Endothelial cell of umbilical vein (primary cell): ENCODE results near the gene MAK. TPM values are rescaled to one million over a fixed set of nuclear protein-coding genes. Genes with fewer than 3 reads are reported as not detected.

ENCODE experiments used
- BruUV-seq: library from RNA; stranded (reverse); fragments of 400-500 nt; replicated peaks from 2 replicates; lab custom pipeline; 2021; lab: Mats Ljungman, UMichigan
- CTCF ChIA-PET: fragments of 300-600, 350-600 bp; sonication (Branson Sonifier 250); formaldehyde crosslinking; loops from one replicate; lab custom pipeline; 2021; ENCODE audit warnings: antibody characterized with exemption, inconsistent platforms; lab: Charles Lee
- POLR2A ChIA-PET: fragments of 300-600, 350-600 bp; sonication (Branson Sonifier 250); formaldehyde crosslinking; loops from one replicate; lab custom pipeline; 2021; ENCODE audit warnings: antibody characterized with exemption, inconsistent platforms; lab: Charles Lee
- DNase-seq: peaks from one replicate; pipeline ENCODE4 v3.0.0-alpha.2; 2011; ENCODE audit warnings: low read depth, low spot score
- FAIRE-seq: peaks from 2 replicates; lab custom pipeline; 2011; peaks lifted over from hg19 to GRCh38; lab: Jason Lieb, UNC
- H2AFZ ChIP-seq: 2 replicates; pipeline ENCODE4 v1.6.0; 2012; ENCODE audit warnings: low read depth, low read length, control low read depth, inconsistent platforms
- H3K27ac ChIP-seq: 2 replicates; pipeline ENCODE4 v1.5.1; 2011; ENCODE audit warnings: low read depth, mild to moderate bottlenecking, control low read depth, low read length, moderate library complexity; ENCODE audit not compliant: insufficient read depth
- H3K27me3 ChIP-seq, 2 experiments: 2 replicates each; pipeline versions ENCODE4 v1.6.0 to v1.6.1; 2011; ENCODE audit warnings: low read length in 2 of 2, mixed read lengths in 1 of 2; ENCODE audit not compliant: control insufficient read depth in 2 of 2, insufficient read depth in 2 of 2
- H3K36me3 ChIP-seq, 2 experiments: 2 replicates in 1 of 2; 3 replicates in 1 of 2; pipeline ENCODE4 v1.5.1; 2011; ENCODE audit warnings: low read length in 2 of 2, mild to moderate bottlenecking in 1 of 2, moderate library complexity in 1 of 2; ENCODE audit not compliant: control insufficient read depth in 2 of 2, insufficient read depth in 2 of 2; ENCODE audit errors: extremely low read depth in 1 of 2
- H3K4me1 ChIP-seq: 3 replicates; pipeline ENCODE4 v1.5.1; 2011; ENCODE audit warnings: mild to moderate bottlenecking, low read length; ENCODE audit not compliant: control insufficient read depth, insufficient read depth; ENCODE audit errors: extremely low read depth
- H3K4me2 ChIP-seq: 2 replicates; pipeline ENCODE4 v1.6.1; 2011; ENCODE audit warnings: low read length, control low read depth, mixed read lengths; ENCODE audit not compliant: insufficient read depth
- H3K4me3 ChIP-seq, 3 experiments: fragments of 200-600 bp in 1 of 3; sonication (generic), shearing (Covaris generic) in 1 of 3; replicated peaks in 1 of 3; 2 replicates each; pipeline ENCODE4 v1.5.1; 2011 to 2016; ENCODE audit warnings: control low read depth in 3 of 3, low read length in 3 of 3, mild to moderate bottlenecking in 2 of 3, inconsistent platforms in 1 of 3, low read depth in 1 of 3, moderate library complexity in 1 of 3; ENCODE audit not compliant: insufficient read depth in 1 of 3
- H3K79me2 ChIP-seq: 2 replicates; pipeline ENCODE4 v1.6.0; 2012; ENCODE audit warnings: low read length, inconsistent platforms; ENCODE audit not compliant: control insufficient read depth, insufficient read depth
- H3K9ac ChIP-seq: replicated peaks from 2 replicates; pipeline ENCODE3; 2011; ENCODE audit warnings: low read length, control low read depth; ENCODE audit not compliant: insufficient read depth; ENCODE audit errors: extremely low read depth
- H3K9me1 ChIP-seq: replicated peaks from 3 replicates; pipeline ENCODE4 v1.6.0; 2011; ENCODE audit warnings: mild to moderate bottlenecking, low read length; ENCODE audit not compliant: control insufficient read depth, insufficient read depth; ENCODE audit errors: extremely low read depth
- H3K9me3 ChIP-seq: replicated peaks from 2 replicates; pipeline ENCODE4 v1.5.1; 2012; ENCODE audit warnings: low read length, inconsistent platforms; ENCODE audit not compliant: control insufficient read depth, insufficient read depth
- H4K20me1 ChIP-seq: replicated peaks from 2 replicates; pipeline ENCODE3; 2011; ENCODE audit warnings: mild to moderate bottlenecking, low read length; ENCODE audit not compliant: control insufficient read depth, insufficient read depth; ENCODE audit errors: extremely low read depth
- GATA2 ChIP-seq: IDR thresholded peaks from 2 replicates; pipeline ENCODE4 v1.7.0; 2011; ENCODE audit warnings: low read depth, mild to moderate bottlenecking, moderate library complexity, mixed read lengths, low read length; ENCODE audit not compliant: insufficient read length, insufficient read depth
- POLR2A ChIP-seq: IDR thresholded peaks from 2 replicates; pipeline ENCODE4 v1.6.1; 2012; ENCODE audit warnings: low read depth, mild to moderate bottlenecking, control low read depth, low read length
- dilution Hi-C: fragments of 300-500 bp; cut with MboI; formaldehyde crosslinking; loops from one replicate; pipeline ENCODE4 v1.15.0; 2019; ENCODE audit warnings: low sequenced_read_pairs; ENCODE audit not compliant: extremely low pct_ligation_motif_present
- intact Hi-C: fragments of 100-400 bp; cut with micrococcal nuclease; formaldehyde crosslinking; loops from one replicate; pipeline ENCODE4 v1.10.0; 2022
- polyA plus RNA-seq, 4 experiments: library from polyadenylated mRNA; depleted of rRNA in 3 of 4; stranded (reverse) in 3 of 4; unstranded in 1 of 4; fragments of >200 nt; gene quantifications; 2 replicates each; pipeline versions ENCODE4 v1.2.1 to v1.2.3, GENCODE V29; 2011 to 2012; ENCODE audit warnings: missing spikeins in 1 of 4
- total RNA-seq: library from RNA; stranded (reverse); gene quantifications from 2 replicates; pipeline ENCODE4 v1.2.3, GENCODE V29; 2021
- TF ChIP-seq, protein P1 (sequence below), 2 donors: IDR thresholded peaks; 1 replicate in 1 of 2; 2 replicates in 1 of 2; pipeline ENCODE4 v1.5.1; 2011; ENCODE audit warnings: low read length in 2 of 2, mild to moderate bottlenecking in 2 of 2, moderate library complexity in 2 of 2, control low read depth in 1 of 2, inconsistent platforms in 1 of 2, low read depth in 1 of 2; ENCODE audit not compliant: insufficient read depth in 1 of 2; ENCODE audit errors: extremely low read depth in 1 of 2
- TF ChIP-seq, protein P2 (sequence below): IDR thresholded peaks from 2 replicates; pipeline ENCODE4 v1.6.1; 2011; ENCODE audit not compliant: insufficient read depth, insufficient read length

MAK gene
- total and polyA plus RNA-seq, 2 donors (not counting 3 experiments of a cell fraction or from before 2014, with no cell fraction given) = not detected

DNA sequence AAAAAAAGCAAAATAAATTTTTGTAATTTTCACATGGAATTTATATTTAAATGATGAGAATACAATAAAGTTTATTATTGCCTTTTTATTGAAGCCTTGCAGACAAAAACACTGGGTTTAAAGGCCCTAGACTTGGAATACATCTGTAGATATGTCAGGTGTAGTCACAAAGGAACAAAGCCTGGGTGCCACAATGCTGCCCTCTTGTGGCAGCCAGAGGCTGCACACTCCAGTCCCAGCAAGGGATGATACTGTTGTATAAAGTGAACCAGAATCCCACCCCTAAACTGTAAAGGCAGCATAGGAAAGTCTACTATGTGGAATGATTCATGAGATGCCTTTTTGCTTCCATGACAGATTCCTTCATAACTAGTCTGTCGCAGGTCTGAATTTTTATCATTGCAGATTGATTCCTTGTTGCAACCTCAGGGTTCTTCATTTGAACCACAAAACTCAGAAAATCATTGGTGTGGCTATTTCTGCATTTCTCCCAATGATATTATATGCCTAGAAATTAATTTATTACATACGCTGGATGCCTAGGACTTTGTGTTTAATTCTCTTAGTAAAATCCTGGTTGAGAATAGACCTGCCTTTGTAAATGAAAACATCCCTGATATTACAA is 37.0 kb downstream of the MAK start:
- TF ChIP-seq, protein P1, sequence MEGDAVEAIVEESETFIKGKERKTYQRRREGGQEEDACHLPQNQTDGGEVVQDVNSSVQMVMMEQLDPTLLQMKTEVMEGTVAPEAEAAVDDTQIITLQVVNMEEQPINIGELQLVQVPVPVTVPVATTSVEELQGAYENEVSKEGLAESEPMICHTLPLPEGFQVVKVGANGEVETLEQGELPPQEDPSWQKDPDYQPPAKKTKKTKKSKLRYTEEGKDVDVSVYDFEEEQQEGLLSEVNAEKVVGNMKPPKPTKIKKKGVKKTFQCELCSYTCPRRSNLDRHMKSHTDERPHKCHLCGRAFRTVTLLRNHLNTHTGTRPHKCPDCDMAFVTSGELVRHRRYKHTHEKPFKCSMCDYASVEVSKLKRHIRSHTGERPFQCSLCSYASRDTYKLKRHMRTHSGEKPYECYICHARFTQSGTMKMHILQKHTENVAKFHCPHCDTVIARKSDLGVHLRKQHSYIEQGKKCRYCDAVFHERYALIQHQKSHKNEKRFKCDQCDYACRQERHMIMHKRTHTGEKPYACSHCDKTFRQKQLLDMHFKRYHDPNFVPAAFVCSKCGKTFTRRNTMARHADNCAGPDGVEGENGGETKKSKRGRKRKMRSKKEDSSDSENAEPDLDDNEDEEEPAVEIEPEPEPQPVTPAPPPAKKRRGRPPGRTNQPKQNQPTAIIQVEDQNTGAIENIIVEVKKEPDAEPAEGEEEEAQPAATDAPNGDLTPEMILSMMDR (IDR thresholded peaks at IDR 0.05; ENCODE audit: extremely low read depth in 1 of 2, insufficient read depth in 1 of 2, low read depth in 1 of 2, low read length in 2 of 2) = peak; percentile 94 to 99
- no peak for TF ChIP-seq GATA2
- H3K9me1 ChIP-seq = no peaks in the 10 kb centered on the region
- H4K20me1 ChIP-seq = no peaks in the 10 kb centered on the region
- H3K4me1 ChIP-seq = peaks cover 2% of the 10 kb centered on the region
- peak; percentile 76 for FAIRE-seq
- no peaks in the 10 kb centered on the region for H3K36me3 ChIP-seq
- ChIA-PET CTCF (interaction anchor here (0.6 to 3.5 kb wide), 22 partner anchors 8 to 774 kb away, joined by 3 to 178 read pairs (median 3); no protein-coding TSS in a partner anchor), POLR2A (no interaction called here)
- no peaks in the 10 kb centered on the region for H3K79me2 ChIP-seq
- H3K4me2 ChIP-seq = no peak overlapping the region
- intact Hi-C loops = loop anchor here (1.0 to 2.0 kb wide), 5 partner anchors 42 to 323 kb away; partner anchors contain the start of genes C6orf52, PAK1IP1 and TMEM14C
- peak; percentile 64 for DNase-seq
- BruUV-seq = no TSS peak
- dilution Hi-C loops = no loop called here
- no peak overlapping the region for H2AFZ ChIP-seq
- no peaks in the 10 kb centered on the region for H3K27me3 ChIP-seq
- H3K9me3 ChIP-seq = no peaks in the 10 kb centered on the region
- H3K27ac ChIP-seq = no peak overlapping the region
- no peak overlapping the region for H3K9ac ChIP-seq
- H3K4me3 ChIP-seq = no peak overlapping the region

DNA sequence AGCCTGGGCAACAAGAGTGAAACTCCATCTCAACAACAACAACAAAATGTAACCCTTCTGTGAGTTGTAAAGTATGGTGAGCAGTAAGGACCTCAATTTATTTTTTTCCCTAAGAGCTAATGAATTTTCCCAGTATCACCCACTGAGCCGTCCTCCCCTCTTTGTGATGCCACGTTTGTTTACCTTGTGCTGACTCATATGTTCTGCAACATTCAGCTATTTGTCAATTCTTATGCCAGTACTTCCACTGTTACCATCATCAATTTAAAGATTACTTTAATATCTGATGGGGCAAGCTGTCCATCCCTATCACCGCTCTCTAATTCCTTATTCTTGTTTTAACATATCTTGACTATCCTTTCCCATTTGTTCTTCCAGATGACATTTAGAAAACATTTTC is 37.5 kb downstream of the MAK start:
- no TSS peak for BruUV-seq
- Histone ChIP-seq H3K4me1 (peaks cover 2% of the 10 kb centered on the region), H2AFZ (no peak overlapping the region), H3K36me3 (no peaks in the 10 kb centered on the region), H3K27me3 (no peaks in the 10 kb centered on the region), H3K9me3 (no peaks in the 10 kb centered on the region), H3K4me3 (no peak overlapping the region), H3K27ac (no peak overlapping the region), H3K9me1 (no peaks in the 10 kb centered on the region), H3K79me2 (no peaks in the 10 kb centered on the region), H3K9ac (no peak overlapping the region), H4K20me1 (no peaks in the 10 kb centered on the region), H3K4me2 (no peak overlapping the region)
- intact Hi-C loops = loop anchor here (1.0 to 2.0 kb wide), 5 partner anchors 42 to 323 kb away; partner anchors contain the start of genes C6orf52, PAK1IP1 and TMEM14C
- FAIRE-seq (no peak), DNase-seq (peak; percentile 34)
- ChIA-PET POLR2A (no interaction called here), CTCF (interaction anchor here (0.5 to 3.5 kb wide), 21 partner anchors 8 to 775 kb away, joined by 3 to 178 read pairs (median 3); partner anchors contain the start of genes C6orf52, PAK1IP1 and TMEM14C)
- dilution Hi-C loops = no loop called here
- TF ChIP-seq POLR2A (no peak), GATA2 (no peak)
- TF ChIP-seq, protein P2, sequence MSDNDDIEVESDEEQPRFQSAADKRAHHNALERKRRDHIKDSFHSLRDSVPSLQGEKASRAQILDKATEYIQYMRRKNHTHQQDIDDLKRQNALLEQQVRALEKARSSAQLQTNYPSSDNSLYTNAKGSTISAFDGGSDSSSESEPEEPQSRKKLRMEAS = no peak
